Measurements from ENCODE around the gene SLC16A6. TPM values are rescaled to one million over a fixed set of nuclear protein-coding genes. Genes with fewer than 3 reads are reported as not detected.
"Not testable (repeated sequence)": the region's sequence is repeated elsewhere in the genome, so short reads cannot be mapped to it uniquely, and the experiment has no call there.

The SLC16A6 gene
- total RNA-seq, 1 donor from 2014 or later, result 1.5 TPM

DNA sequence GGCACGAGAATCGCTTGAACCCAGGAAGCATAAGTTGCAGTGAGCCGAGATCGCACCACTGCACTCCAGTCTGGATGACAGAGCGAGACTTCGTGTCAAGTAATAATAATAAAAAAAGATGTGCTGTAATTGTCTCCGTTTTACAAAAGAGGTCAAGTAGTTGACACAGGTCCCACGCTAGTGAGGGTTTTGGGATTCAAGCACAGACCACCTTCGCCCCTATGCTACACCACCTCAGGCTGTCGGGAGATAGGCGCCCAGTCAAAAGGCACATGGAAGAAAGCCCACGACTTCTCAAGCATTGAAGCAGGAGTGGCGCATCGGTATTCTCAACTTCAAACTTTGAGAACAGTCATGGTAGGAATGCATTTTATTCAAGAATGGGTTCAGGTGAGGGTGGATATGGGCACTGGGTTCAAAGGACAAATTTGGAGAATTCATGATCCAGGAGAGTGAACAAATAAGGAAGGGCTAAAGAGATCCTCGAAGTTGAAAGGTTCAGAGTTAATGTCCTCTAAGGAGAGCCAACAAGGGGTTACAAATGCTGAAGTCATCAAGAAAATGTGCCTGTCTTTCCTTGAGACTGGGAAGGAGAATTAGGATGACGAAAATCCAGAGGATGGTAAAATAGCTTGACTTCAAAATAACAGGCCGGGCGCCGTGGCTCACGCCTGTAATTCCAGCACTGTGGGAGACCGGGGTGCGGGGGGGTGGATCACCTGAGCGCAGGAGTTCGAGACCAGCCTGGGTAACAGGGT lies 44.5 kb downstream of the SLC16A6 start:
- DNase-seq, result no peak

DNA sequence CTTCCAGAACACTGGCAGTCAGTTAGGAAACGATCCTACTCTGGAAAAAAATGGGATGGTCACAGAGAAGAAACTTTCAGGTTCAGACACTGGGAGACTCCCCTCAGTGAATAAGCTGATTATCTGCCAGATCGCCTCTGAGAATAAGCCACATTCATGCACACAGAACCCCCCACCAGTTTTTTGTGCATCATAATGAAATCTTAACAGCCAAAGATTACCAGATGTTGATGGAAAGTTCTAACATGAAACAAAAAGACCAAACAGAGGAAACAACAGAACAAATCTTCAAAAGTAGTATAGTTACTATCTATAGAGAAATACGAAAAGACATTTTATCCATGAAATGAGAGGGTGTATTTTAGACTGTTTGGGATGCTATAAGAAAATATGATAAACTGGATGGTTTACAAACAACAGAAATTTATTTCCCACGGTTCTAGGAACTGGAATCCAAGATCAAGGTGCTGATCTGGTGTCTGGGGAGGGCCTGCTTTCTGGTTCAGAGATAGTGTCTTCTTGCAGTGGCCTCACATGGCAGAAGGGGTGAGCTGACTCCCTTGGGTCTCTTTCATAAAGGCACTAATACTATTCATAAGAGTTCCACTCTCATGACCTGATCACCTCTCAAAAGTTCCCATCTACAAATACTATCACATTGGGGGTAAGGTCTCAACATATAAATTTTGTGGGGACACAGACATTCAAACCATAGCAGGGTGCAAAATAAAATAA lies 51.1 kb downstream of the SLC16A6 start:
- no peak for DNase-seq

GRCh38 chr17:68238871-68239253 lies 52.1 kb downstream of the SLC16A6 start:
- DNase-seq, result no peak

GRCh38 chr17:68238164-68238870 lies 52.6 kb downstream of the SLC16A6 start:
- DNase-seq, result no peak

DNA sequence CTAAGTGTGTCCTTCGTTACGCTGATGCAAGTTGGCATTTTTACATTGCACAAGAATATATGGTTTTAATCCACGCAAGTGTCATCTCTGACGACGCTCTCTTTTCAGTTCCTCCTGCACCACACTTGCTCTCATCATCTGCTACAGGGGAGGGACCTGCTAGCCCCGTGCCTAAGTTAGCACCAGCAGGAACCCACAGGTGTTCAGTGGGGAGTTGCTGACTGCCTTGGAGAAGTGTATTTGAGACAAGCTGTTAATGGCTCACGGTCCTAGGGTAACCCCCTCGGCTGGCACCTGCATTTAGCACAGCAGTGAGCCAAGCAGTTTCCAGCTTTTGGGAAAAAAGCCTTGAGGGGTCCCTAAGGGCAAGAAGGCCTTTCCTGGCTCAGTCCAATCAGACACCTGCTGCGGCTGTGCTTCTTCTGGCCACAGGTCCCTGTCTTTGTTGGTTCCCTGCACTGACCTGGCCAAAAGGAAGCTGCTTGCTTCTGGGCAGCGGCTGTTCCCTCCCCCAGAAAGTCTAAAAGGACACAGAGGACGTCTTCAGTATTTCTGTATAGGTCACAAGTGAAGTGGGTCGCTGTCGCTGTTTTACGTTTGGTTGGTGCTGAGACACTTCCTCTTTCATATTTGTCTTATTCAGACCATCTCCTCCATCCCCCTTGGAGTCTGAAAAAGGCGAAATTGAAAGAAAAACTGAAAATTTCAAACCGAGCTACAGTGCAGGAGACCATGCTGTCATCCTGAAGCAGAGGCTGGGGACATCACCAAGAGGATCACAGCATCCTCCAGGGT lies 53.4 kb downstream of the SLC16A6 start:
- DNase-seq, result not testable (repeated sequence)

DNA sequence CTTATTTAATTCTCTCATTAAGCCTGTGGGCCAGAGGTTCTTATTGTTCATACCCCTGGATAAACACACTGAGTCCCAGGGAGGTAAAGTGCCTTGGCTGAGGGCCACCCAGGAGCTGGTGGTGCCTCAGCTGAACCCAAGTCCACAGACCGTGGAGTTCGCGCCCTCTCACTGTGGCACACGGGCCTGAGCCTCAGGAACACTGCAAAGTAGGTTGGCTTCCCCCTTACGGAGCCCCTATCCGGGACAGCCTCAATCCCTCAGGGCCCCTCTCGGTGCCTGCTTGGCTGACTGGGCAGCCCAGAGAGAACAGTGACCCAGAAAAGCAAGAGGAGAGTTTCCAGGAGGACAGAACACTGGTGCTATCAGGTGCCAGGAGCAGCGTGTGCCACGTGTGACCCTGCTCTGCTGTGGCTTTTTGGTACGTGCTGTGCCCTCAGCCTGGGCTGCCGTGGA lies 55.6 kb downstream of the SLC16A6 start:
- DNase-seq, result not testable (repeated sequence)

- DNase-seq, result peak; percentile 61
These were observed 56.1 kb downstream of the SLC16A6 start for GRCh38 chr17:68234726-68235335.

GRCh38 chr17:68232741-68233140 lies 58.2 kb downstream of the SLC16A6 start:
- not testable (repeated sequence) for DNase-seq

DNA sequence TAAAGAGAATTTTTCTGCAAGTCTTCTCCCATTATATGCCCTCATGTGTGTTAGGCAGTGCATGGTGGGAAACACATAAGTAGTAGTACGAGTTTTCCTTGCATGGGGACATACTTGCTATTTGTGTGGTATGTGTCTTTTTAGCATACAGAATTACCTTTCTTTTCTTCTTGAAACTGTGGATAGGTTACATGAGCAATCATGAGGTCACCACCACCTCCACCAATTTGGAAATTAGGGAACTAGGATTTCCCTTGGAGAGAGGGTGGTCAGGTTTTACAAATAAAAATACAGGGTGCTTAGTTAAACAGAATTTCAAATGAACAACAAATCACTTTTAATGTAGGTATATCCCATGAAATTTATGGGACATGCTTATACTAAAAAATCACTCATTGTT lies 59.4 kb downstream of the SLC16A6 start:
- no peak for DNase-seq

DNA sequence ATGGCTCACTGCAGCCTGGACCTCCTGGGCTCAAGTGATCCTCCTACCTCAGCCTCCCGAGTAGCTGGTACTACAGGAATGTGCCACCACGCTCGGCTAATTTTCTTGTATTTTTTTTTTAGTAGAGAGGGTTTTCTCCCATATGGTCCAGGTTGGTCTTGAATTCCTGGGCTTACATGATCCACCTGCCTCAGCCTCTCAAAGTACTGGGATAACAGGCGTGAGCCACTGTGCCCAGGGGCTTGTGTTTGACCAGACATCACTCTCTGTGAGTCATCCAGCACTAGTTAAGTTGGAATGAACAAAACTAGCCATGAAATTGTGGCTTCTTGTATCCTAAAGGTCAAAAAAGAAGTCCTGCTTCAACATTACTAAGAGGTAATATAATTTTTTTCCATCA lies 59.8 kb downstream of the SLC16A6 start:
- not testable (repeated sequence) for DNase-seq

DNA sequence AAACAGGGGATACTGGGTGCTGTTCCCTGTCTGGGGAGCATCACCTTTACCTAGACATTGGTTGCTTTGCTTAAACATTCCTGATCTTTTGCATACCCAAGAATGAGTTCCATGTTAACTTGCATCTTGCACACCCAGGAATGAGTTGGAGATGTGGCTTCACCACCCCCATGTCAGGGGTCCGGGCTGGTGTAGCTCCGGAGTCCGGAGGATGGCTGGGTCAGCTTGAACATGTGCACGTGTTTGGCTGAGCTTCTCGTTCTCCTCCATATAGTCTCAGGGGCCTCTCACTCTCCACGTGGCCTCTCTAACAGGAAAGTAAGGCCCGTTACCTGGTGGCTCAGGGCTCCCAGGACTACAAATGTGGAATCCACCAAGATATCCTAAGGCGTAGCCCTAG lies 61.3 kb downstream of the SLC16A6 start:
- DNase-seq, result no peak

- DNase-seq, result no peak
These were observed 61.9 kb downstream of the SLC16A6 start for GRCh38 chr17:68228817-68229570.

DNA sequence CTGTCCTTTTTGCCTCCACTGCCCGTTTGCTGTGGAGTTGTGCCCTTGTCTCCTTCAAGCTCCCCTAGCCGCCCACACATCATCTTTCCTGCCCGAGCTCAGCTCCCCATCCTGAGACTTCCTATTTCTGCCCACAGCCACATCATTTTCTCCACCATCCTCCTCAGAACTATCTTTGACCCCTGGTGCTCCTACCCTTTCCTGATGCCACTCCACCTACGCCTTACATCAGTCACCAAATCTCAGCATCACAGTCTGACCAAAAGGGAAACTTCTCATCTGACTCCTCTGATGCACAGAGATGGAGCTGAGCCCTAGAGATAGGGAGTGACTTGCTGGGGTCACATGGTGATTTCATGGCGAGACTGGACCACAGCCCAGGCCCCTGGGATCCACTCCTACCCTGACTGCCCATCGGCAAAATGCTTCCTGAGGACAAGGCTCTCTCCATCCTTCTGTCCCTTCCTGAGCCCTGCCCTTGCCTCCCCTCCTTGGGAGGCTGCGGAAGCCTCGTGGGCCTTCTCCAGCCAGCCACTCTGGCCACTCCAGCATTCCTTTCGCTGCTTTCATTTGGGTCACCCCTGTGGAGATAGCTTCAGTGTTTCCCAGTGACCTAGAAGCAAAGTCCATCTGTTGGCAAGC lies 62.8 kb downstream of the SLC16A6 start:
- not testable (repeated sequence) for DNase-seq

GRCh38 chr17:68225055-68225454 lies 65.9 kb downstream of the SLC16A6 start:
- DNase-seq, result not testable (repeated sequence)

DNA sequence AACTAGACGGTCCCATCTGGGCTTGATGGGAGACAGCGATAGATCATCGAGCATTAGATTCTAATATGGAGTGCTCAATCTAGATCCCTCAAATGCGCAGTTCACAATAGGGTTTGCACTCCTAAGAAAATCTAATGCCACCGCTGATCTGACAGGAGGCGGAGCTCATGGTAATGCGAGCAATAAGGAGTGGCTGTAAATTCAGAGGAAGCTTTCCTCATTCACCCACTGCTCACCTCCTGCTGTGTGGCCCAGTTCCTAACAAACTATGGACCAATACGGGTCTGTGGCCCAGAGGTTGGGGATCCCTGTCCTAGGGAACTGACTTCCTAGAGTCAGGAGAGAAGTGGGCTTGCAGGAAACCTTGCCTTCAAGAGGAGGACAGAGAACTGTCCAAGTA lies 68.3 kb downstream of the SLC16A6 start:
- DNase-seq, result no peak

DNA sequence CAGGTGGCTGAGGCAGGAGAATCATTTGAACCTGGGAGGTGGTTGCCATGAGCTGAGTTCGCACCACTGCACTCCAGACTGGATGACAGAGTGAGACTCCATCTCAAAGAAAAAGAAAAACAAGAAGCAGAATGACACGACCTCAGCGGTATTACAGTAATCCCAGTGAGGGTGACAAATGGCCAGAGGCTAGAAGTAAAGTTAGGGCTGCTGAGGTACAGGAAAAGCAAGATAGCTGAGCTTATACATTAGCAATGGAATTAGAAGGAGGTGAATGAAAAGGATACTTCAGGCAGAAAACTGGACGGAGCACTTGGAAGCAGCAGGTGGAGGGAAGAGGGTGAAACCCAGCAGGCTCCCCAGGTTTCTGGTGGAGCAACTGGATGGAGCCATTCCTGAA lies 69.1 kb downstream of the SLC16A6 start:
- DNase-seq, result no peak

DNA sequence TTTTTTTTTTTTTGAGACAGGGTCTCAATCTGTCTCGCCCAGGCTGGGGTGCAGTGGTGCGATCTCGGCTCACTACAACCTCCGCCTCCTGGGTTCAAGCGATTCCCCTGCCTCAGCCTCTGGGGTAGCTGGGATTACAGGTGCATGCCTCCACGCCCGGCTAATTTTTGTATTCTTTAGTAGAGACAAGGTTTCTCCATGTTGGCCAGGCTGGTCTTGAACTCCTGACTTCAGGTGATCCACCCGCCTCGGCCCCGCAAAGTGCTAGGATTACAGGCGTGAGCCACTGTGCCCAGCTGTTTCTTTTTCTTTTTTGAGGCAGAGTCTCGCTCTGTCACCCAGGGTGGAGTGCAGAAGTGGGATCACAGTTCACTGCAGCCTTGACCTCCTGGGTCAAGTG lies 70.1 kb downstream of the SLC16A6 start:
- DNase-seq, result not testable (repeated sequence)

GRCh38 chr17:68220186-68220585 lies 70.7 kb downstream of the SLC16A6 start:
- not testable (repeated sequence) for DNase-seq

DNA sequence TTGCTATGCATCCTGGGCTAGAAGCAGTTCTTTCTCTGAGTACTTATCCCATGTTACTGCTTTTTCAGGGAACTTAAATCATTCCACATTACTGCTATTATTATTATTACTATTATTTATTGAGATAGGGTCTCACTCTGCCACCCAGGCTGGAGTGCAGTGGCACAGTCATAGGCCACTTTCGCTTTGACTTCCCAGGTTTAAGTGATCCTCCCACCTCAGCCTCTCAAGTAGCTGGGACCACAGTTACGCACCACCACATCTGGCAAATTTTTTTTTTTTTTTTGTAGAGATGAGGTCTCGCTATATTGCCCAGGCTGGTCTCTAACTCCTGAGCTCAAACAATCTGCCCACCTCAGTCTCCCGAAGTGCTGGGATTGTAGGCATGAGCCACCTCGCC lies 71.5 kb downstream of the SLC16A6 start:
- DNase-seq, result not testable (repeated sequence)
